ENCODE measurements around the gene PROSER3.
"Not testable (repeated sequence)": the region's sequence is repeated elsewhere in the genome, so short reads cannot be mapped to it uniquely, and the experiment has no call there.

The PROSER3 gene

DNA sequence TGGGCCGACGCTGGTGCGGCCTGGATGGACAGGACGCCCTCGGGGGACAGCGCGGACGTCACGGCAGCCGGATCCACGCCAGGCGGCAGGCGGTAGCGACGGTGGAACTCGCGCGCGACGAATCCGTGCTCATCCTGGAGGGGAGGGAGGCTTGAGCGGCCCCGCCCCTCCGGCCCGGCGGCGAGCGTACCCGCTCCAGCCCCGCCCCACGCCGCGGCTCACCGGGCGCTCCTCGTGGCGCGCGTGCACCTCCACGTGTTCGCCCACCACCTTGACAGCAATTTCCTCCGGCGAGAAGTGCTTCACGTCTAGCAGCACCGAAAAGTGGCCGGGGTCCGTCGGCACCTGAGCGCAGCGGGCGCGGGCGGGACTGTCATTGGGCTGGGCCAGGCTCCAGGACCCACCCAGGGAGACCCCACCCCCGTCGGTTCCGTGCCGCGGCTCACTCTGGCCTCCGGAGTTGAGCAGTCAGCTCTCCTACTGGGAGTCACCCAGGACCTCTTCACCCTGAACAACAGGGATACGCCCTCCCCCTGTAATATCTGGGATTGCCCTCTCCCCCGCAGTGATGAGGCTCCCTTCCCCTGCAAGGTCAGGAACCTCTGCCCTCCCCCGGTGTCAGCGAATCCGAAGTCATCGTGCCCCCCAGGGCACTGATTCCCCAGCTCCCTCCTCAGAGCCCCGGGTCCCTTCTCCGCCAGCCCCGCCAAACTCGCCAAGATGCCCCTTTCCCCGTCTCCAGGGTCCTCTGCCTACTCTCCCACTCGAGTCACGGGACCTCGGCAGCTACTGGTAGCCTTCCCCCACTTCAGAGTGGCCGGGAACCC, 2.2 kb upstream of the PROSER3 start:
- no peak for DNase-seq

DNA sequence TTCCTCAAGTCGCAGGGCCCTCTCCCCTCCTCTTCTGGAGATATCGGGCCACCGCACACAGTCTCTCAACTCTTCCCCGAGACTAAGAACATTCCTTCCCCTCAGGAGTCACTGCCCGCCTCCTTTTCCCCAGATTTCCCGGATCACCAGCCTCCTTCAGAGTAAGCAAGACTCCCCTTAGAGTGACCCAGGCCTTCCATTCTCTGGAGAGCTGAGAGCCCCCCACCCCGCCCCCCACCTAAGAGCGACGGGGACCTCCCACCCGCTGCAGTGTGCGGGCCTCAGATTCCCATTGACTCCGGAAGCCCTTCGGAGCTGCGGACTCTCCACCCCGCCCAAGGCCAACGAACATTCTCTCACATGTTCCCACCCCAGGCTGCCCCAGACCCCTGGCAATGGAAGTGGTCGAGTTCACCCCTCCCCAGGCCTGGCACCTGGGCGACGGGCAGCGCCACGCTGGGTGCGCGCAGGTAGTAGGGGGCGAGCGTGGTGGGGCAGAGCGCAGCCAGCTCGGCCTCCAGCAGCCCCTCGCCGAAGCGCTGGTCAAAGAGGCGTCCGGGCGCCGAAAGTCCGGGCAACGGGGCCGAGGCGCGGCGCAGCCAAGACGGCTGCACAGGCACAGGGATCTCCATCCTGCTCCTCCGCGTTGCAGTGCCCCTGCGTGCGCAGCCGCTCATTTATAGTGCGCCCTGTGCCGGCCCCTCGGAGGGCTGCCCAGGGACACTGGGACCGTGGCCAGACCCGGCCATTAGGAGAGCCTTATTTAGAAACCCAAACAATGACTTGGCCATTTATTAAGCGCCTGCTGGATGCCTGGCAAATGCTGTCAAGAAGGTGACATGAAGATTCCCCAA, 1.4 kb upstream of the PROSER3 start, which contains the start of gene HSPB6:
Gene HSPB6, minus strand, starts transcription at position 653 of the 854 bp plus-strand sequence. Its CDS starts 21 bp downstream, at position 632.
- DNase-seq, result no peak

DNA sequence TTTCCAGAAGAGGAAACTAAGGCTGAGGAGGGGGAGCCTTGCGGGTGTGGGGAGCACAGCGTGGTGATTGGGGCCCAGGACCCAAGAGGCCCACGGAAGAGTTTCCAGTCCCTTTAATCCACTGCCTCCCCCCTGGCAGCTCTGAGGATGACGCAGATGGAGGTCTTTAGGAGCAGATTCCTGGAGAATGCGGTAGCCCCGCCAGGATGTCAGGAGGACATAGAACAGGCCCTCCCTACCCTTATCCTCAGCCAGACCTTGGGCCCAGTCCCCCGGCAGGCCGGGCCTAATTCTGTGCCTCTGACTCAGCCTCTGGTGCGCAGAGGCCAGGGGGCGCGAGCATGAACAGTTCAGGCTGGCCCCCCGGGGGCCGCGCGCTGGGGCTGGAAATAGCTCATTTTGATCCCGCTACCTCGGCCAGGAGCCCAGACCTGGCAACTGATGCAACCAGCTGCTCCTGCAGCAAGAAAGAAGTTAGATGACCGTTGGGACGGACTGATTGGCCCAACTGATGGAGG, 686 bp upstream of the PROSER3 start:
- peak; percentile 97 for DNase-seq

DNA sequence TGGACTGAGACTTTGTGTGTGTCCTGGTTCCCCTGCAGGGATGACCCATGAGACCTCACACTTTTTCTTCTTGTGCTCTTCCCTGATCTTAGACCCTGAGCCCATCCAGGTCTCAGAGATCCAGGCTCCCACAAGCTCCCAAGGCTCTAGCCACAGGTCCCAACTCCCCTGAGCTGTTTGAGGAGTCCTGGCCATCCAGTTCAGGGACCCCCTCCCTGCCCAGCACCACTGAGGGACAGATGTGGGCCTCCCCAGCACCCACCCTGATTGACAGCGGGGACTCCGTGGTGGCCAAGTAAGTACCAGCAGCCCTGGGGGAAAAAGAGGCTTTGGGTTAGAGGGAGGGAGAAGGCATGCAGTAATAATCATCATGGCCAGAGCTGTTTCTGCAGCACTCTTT, 1.7 kb downstream of the PROSER3 start:
- DNase-seq, result no peak

DNA sequence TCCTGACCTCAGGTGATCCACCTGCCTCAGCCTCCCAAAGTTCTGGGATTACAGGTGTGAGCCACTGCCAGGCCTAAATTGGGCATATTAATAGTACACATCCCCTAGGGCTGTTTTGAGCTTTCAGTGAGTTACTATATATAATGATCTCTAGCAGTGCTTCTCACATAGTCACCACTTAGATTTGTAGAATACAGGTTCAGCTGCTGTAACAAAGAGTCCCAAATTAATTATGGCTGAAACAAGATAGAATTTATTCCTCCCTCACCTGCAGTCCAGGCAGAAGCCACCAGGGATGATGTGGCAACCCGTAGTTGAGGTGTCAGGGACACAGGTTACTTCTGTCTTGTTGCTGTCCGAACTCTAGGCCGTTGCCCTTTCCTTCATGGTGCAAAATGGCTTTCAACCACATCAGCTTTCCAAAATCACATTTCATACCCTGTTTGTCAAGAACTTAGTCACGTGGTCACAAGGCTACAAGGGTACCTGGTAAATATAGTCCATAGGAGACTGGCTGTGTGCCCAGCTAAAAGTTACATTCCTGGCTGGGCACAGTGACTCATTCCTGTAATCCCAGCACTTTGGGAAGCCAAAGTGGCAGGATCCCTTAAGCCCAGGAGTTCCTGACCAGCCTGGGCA, 2.9 kb downstream of the PROSER3 start:
- no peak for DNase-seq

DNA sequence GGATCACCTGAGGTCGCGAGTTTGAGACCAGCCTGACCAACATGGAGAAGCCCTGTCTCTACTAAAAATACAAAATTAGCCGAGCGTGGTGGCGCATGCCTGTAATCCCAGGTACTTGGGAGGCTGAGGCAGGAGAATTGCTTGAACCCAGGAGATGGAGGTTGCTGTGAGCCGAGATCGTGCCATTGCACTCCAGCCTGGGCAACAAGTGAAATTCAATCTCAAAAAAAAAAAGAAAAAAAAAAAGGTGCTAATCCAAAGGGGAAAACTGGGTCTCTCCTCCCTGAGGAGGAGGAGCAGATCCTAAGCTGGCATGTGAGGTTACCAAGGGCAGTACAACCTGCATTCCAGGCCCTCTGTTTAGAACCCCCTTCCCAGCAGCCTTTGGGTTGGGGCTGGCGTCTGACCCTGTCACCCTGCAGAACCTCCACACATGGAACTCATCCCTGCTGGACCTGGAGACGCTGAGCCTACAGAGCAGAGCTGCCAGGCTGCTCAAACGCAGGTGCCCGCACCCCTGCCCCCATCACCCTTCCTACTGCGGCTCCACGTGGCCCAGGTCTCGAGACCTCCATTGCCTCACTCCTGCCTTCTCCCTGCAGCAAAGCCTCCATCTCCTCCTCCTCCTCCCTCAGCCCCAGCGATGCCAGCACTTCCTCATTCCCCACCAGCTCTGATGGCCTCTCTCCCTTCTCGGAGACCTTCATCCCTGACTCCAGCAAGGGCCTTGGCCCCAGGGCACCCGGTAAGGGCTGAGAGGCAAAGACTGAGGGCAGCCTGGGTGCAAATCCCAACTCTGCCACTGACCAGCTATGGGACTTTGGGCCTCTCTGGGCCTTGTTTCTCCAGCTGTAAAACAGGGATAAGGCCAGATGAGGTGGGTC, 6.7 kb downstream of the PROSER3 start:
- DNase-seq, result no peak

DNA sequence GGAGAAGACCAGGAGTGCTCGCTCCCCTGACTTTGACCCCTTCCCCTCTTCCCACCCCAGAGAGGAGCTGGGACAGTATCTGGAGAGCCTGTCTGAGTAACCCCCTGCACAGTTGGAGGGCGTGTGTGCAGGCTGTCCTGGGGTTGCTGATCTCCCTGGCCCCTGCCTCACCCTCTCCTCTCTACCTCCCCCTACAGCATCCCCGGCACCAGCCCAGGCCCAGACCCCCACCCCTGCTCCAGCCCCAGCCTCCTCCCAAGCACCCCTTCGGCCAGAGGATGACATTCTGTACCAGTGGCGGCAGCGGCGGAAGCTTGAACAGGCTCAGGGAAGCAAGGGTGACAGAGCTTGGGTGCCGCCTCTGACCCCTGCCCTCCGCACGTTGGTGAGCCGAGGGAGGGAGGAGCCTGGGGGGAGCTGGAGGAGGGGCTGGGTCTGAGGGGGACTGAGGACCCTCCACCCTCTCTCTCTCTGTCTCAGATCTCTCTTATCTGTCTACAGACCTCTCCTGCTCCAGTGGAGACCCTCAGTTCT, 8.7 kb downstream of the PROSER3 start:
- DNase-seq, result no peak

DNA sequence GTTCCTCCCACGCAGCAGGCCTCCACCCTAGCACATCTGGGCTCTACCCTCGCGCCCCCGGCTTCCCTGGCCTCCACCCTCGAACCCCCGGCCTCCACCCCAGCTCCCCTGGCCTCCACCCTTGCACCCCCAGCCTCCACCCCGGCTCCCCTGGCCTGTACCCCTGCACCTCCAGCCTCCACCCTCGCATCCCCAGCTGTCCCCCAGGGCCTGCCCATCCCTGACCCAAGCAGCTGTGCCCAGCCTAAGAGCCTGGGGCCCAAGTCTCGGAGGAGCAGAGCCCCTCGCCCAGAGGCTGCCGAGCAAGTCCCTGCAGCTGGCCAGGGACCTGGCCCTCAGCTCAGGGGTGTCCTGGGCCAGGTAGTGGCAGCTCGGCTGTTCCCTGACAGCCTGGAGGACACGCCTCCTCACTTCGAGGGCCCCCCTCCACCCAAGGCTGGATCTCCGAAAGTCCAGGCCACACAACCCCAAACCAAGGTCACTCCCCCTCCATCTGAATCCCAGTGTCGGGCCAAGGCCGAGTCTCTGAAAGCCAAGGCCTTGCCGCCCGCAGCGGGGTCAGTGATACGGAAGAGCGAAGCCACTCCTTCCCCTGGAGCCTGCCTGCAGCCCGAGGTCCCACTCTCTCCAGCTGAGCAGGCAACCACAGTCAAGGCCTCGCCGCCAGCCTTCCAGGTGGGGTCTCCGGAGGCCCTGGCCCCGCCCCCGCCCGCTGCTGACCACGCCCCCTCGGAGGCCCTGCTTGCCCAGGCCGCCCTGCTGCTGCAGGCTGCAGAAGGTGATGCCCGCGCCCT, 9.5 kb downstream of the PROSER3 start:
- no peak for DNase-seq

DNA sequence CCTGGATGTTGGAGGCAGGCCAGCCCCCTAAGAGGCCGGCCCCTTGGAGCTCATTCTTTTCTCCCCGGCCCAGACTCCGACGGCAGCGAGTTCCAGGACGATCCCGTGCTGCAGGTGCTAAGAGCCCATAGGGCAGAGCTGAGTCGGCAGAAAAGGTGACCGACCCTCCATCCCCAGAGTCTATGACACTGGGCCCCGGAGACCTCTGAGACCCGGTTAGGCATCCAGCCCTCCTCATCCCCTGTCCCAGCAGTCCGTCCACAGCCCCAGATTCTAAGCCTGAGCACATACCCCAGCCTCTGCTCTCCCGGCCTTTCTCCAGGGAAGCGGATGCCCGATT, 10.1 kb downstream of the PROSER3 start:
- no peak for DNase-seq

DNA sequence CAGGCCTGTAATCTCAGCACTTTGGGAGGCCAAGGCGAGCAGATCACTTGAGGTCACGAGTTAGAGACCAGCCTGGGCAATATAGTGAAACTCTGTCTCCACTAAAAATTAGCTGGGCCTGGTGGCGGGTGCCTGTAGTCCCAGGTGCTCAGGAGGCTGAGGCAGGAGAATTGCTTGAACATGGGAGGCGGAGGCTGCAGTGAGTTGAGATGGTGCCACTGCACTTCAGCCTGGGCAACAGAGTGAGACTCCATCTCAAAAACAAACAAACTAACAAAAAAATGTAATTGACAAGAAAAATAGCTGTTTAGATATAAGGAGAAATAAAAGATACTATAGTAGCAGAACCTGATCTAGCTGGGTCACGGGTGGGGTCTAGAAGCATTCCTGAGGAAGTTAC, 14.4 kb downstream of the PROSER3 start:
- not testable (repeated sequence) for DNase-seq

DNA sequence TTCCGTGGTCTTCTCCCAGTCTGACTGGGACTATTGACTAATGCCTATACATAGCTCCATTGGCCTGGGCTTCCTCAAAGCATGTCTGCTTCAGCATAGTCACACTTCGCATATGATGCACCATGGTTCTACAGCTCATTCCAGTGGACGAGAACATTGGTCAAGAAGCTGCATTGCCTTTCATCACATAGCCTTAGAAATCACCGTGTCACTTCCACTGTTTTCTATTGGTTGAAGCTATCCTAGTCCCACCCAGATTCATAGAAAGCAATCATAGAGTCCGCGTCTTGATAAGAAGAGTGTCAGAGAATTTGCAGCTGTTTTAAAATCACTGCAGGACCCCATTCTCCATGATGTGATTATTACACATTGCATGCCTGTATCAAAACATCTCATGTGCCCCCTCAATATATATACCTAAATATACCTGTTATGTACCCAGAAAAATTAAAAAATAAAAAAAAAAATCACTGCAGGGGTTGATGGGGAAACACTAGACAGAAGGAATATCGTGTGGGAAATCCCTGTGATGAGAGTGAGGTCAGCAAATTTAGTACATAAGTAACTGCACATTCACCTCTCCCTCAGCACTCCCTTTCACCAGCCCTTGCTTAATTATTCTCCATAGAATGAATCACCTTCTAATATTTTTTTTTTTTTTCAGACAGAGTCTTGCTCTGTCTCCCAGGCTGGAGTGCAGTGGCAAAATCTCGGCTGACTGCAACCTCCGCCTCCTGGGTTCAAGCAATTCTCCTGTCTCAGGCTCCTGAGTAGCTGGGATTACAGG, 15.2 kb downstream of the PROSER3 start:
- no peak for DNase-seq

DNA sequence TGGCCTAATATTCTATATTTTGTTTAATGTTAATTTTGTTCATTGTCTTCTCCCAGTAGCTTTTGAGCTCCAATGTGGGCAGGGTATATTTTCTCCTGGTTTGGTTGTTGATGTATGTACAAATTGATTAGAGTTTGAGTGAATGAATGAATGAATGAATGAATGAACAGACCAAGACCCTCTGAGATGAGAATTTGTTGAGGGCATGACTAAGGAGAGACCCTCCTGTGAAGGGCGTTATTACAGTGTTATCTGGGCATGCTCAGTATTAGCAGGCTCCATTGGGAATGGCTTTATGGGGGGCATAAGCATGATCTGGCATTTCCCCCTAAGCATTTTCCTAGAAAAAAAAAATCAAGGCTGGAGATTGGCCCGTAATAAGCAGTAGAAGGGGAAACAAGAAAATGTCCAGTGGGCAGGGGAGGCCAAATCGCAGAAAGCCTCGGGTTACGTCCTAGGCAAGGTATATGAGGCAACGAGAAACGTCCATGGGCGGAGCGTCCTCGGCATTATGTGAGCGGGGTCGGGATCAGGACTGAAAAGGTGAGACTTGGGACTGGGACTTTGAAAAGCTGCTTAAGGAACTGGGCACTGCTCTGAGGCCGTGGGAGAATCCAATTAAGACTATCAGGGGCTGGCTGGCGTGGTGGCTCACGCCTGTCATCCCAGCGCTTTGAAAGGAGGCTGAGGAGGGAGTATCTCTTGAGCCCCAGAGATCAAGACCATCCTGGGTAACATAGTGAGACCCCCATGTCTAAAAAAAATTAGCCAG, 16.5 kb downstream of the PROSER3 start:
- DNase-seq, result no peak

DNA sequence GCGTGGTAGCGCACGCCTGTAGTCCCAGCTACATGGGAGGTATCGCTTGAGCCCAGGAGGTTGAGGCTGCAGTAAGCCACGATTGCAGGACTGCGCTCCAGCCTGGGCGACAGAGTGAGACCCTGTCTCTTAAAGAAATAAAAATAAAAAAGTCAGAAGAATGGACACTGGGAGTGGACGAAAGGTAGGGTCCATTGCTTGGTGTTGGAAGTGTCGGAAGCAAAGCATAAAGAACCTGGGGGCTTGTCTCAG, 17.0 kb downstream of the PROSER3 start:
- no peak for DNase-seq

DNA sequence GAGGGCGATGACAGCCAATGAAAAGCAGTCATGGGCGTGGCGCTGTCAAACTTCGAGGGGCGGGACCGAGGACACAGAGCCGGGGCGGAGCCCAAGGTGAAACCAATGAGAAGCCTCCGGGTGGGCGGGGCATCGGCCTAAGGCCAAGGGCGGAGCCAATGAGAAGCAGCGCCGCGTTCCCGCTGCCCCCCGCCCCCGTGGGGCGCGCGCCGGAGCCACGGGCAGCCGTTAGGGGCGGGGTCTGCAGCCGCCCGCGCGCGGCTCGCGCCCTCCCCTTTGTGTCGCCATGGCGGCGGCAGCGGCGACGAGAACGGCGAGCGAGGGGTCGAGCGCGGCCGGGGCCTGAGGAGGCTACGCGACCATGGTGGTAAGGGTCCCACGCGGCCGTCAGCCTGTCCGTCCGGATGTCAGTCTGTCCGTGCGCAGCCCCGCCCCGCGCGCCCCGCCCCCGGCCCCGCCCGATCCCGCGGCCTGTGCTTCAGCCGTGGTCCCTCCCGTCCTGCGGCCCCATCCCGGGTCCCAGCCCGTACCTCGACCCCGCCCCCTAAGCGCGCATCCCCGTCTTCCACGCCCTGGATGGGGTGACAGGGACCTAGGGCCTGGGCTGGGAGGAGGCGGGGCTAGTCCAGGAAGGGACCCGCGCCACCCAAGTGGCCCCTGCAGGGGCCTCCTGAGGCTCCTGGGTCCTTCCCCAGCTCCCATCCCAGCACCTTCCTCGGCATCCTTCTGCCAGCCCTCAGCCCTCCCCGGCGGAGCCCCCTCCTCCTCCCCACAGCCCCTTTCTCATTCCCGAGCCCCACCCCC, 17.5 kb downstream of the PROSER3 start, which contains the start of gene ARHGAP33:
Gene ARHGAP33, plus strand, starts transcription at position 267 of the 804 bp plus-strand sequence. Its CDS starts 95 bp downstream, at position 362.
- DNase-seq, result peak; percentile 94

DNA sequence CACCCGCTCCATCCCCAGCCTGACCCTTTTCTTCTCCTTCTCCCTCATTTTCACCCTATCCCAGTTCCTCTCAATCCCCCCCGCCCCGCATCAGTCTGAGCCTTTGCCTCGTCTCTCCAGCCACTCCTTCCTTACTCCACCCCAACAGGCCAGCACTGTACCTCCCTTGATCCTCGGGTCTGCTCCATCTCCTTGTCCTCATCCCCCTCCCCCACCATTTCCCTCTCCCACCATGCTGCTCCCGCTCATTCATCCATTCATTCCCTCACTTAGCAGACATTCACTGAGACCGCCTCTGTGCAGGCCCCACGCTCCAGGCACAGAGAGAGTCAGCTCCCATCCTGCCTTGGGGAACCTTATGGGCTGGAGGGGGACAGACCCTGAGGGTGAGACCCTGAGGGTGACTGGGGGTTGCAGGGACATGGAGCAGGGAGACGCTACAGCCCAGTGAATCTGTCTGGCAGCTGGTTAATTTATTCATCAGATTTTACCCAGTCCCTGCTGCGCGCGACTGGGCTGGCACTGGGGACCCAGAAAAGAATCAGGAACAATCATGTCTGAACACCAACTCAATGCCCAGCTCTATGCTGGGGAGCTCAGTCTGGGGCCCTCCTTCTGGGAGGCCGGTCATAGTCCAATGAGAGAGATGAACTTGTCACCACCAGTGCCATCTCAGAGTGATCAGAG, 18.3 kb downstream of the PROSER3 start:
- DNase-seq, result no peak

DNA sequence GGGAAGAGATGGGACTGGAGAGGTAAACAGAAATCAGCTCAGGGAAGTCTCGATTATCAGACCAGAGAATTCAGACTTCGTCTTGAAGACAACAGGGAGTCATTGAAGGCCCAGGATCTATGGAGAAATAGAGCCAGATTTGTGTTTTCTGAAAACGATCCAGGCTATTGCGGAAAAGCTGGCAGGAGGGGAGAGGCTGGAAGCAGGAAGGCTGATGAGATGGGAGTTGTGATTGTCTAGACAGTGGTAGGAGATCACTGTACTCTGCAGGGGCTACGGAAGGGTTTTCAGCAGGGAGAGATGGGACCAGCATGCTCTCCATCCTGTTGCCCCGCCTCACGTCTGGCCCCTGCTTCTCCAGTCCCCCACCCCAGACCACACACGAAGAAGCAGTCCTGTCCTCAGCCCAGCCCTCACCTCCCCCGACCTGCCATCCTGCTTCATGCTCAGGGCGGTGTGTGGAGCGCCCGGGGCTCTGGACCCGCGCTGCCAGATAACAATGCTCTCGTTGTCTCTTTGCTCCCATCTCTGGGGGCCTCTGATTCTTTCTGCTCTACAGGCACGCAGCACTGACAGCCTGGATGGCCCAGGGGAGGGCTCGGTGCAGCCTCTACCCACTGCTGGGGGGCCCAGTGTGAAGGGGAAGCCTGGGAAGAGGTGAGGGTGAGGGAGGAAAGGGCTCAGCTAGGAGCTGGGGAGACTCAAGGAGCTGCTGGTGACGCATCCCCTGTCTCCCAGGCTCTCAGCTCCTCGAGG, 19.3 kb downstream of the PROSER3 start:
- DNase-seq, result no peak

DNA sequence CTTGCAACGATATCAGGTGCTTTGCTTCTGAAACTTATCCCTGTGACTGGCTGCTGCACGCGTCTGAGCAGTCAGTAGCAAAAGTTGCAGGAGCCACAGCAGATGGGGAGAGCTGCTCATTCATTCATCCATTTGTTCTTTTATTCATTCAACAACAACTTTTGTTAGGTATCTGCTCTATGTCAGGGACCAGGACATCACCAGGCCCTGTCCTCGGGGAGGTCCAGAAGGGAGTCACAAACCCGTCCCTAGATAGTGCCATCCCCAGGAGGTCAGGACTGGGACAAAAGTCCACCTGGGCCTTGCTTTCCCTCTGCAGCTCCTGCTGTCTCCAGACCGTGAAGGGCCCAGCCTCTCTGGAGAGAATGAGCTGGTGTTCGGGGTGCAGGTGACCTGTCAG, 20.0 kb downstream of the PROSER3 start:
- DNase-seq, result no peak
